ENCODE data around the gene PITPNM1.

DNA sequence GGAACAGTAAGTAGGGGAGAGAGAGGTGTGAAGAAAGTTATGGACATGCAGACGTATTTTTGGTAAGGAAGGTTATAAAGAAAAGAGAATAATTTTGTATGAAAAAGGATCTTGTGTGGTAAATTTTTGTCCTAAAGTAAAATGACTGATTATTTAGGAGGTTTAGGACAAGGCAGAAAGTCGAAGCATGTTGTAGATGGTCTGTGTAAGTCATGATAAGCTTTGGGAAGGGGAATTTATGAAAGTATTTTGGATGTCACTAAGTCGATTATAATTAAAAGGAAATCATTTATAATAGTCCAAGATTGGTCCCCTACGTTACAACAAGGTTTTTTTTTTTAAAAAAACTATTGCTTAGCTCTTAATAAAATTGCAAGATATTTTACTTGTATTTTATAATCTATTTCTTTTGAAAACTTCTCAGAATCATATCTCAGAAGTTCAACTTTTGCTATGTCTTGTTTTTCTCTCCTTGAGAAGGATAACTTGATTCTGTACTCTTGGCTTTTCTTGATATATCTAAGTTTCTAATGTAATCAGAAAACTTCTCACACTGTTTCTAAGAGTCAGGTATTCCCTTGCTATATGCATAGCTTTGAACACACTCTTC lies 29.0 kb upstream of the PITPNM1 start:
- TF ChIP-seq, protein P1, sequence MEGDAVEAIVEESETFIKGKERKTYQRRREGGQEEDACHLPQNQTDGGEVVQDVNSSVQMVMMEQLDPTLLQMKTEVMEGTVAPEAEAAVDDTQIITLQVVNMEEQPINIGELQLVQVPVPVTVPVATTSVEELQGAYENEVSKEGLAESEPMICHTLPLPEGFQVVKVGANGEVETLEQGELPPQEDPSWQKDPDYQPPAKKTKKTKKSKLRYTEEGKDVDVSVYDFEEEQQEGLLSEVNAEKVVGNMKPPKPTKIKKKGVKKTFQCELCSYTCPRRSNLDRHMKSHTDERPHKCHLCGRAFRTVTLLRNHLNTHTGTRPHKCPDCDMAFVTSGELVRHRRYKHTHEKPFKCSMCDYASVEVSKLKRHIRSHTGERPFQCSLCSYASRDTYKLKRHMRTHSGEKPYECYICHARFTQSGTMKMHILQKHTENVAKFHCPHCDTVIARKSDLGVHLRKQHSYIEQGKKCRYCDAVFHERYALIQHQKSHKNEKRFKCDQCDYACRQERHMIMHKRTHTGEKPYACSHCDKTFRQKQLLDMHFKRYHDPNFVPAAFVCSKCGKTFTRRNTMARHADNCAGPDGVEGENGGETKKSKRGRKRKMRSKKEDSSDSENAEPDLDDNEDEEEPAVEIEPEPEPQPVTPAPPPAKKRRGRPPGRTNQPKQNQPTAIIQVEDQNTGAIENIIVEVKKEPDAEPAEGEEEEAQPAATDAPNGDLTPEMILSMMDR (conservative IDR thresholded peaks at IDR 0.05; ENCODE audit: low read length), result no peak
- TF ChIP-seq EZH2phosphoT487 (IDR thresholded peaks at IDR 0.05; ENCODE audit: borderline replicate concordance), result no peak

All from Loucy (cell line).